ENCODE results near the gene LPIN1. TPM values are rescaled to one million over a fixed set of nuclear protein-coding genes. Genes with fewer than 3 reads are reported as not detected.
"Not testable (repeated sequence)": the region's sequence is repeated elsewhere in the genome, so short reads cannot be mapped to it uniquely, and the experiment has no call there.

The LPIN1 gene
- total RNA-seq, 1 donor from 2014 or later = 18.8 TPM

GRCh38 chr2:11726384-11726783, 20.0 kb upstream of the LPIN1 start:
- H3K27ac ChIP-seq (ENCODE audit: low read depth, low read length) = no peak overlapping the region

GRCh38 chr2:11729362-11730212, 16.8 kb upstream of the LPIN1 start:
- H3K9ac ChIP-seq (ENCODE audit: low read depth in 1 of 3, low read length in 3 of 3) = no peak overlapping the region
- H3K36me3 ChIP-seq (ENCODE audit: control insufficient read depth in 3 of 3, insufficient read depth in 3 of 3, low read length in 3 of 3) = no peaks in the 10 kb centered on the region
- H3K9me3 ChIP-seq (ENCODE audit: control insufficient read depth in 3 of 3, low read length in 3 of 3) = no peaks in the 10 kb centered on the region
- no peak overlapping the region for H3K4me3 ChIP-seq (ENCODE audit: low read length in 3 of 3)
- peaks cover 0 to 3% (median 0%) of the 10 kb centered on the region in 3 donors for H3K27me3 ChIP-seq (ENCODE audit: control insufficient read depth in 3 of 3, insufficient read depth in 3 of 3, low read length in 3 of 3)
- no peak overlapping the region for H3K27ac ChIP-seq (ENCODE audit: low read depth, low read length)
- peaks cover 0 to 2% (median 0%) of the 10 kb centered on the region in 3 donors for H3K4me1 ChIP-seq (ENCODE audit: control insufficient read depth in 3 of 3, insufficient read depth in 3 of 3, low read length in 3 of 3)

More at GRCh38 chr2:11726384-11726783, 20.0 kb upstream of the LPIN1 start:
- Histone ChIP-seq H3K9me3 (ENCODE audit: control insufficient read depth in 3 of 3, low read length in 3 of 3) (no peaks in the 10 kb centered on the region), H3K4me1 (ENCODE audit: control insufficient read depth in 3 of 3, insufficient read depth in 3 of 3, low read length in 3 of 3) (peaks cover 0 to 2% (median 0%) of the 10 kb centered on the region in 3 donors), H3K36me3 (ENCODE audit: control insufficient read depth in 3 of 3, insufficient read depth in 3 of 3, low read length in 3 of 3) (no peaks in the 10 kb centered on the region), H3K9ac (ENCODE audit: low read depth in 1 of 3, low read length in 3 of 3) (no peak overlapping the region), H3K4me3 (ENCODE audit: low read length in 3 of 3) (no peak overlapping the region), H3K27me3 (ENCODE audit: control insufficient read depth in 3 of 3, insufficient read depth in 3 of 3, low read length in 3 of 3) (peaks cover 0 to 3% (median 2%) of the 10 kb centered on the region in 3 donors)

GRCh38 chr2:11731214-11731984, 15.0 kb upstream of the LPIN1 start:
- not testable (repeated sequence) for H3K4me1 ChIP-seq (ENCODE audit: control insufficient read depth in 3 of 3, insufficient read depth in 3 of 3, low read length in 3 of 3); H3K27ac ChIP-seq (ENCODE audit: low read depth, low read length); H3K9ac ChIP-seq (ENCODE audit: low read depth in 1 of 3, low read length in 3 of 3); H3K9me3 ChIP-seq (ENCODE audit: control insufficient read depth in 3 of 3, low read length in 3 of 3); H3K4me3 ChIP-seq (ENCODE audit: low read length in 3 of 3); H3K27me3 ChIP-seq (ENCODE audit: control insufficient read depth in 3 of 3, insufficient read depth in 3 of 3, low read length in 3 of 3); H3K36me3 ChIP-seq (ENCODE audit: control insufficient read depth in 3 of 3, insufficient read depth in 3 of 3, low read length in 3 of 3)

- Histone ChIP-seq H3K27ac (ENCODE audit: low read depth, low read length) (no peak overlapping the region), H3K9me3 (ENCODE audit: control insufficient read depth in 3 of 3, low read length in 3 of 3) (no peaks in the 10 kb centered on the region), H3K4me1 (ENCODE audit: control insufficient read depth in 3 of 3, insufficient read depth in 3 of 3, low read length in 3 of 3) (no peaks in the 10 kb centered on the region), H3K27me3 (ENCODE audit: control insufficient read depth in 3 of 3, insufficient read depth in 3 of 3, low read length in 3 of 3) (peaks cover 0 to 3% (median 0%) of the 10 kb centered on the region in 3 donors), H3K36me3 (ENCODE audit: control insufficient read depth in 3 of 3, insufficient read depth in 3 of 3, low read length in 3 of 3) (no peaks in the 10 kb centered on the region), H3K9ac (ENCODE audit: low read depth in 1 of 3, low read length in 3 of 3) (no peak overlapping the region), H3K4me3 (ENCODE audit: low read length in 3 of 3) (no peak overlapping the region)
Measured at GRCh38 chr2:11732587-11732986, 13.8 kb upstream of the LPIN1 start.

- not testable (repeated sequence) for H3K9me3 ChIP-seq (ENCODE audit: control insufficient read depth in 3 of 3, low read length in 3 of 3); H3K9ac ChIP-seq (ENCODE audit: low read depth in 1 of 3, low read length in 3 of 3); H3K4me3 ChIP-seq (ENCODE audit: low read length in 3 of 3); H3K36me3 ChIP-seq (ENCODE audit: control insufficient read depth in 3 of 3, insufficient read depth in 3 of 3, low read length in 3 of 3); H3K27ac ChIP-seq (ENCODE audit: low read depth, low read length); H3K27me3 ChIP-seq (ENCODE audit: control insufficient read depth in 3 of 3, insufficient read depth in 3 of 3, low read length in 3 of 3)
- peaks cover 8 to 13% (median 11%) of the 10 kb centered on the region in 3 donors for H3K4me1 ChIP-seq (ENCODE audit: control insufficient read depth in 3 of 3, insufficient read depth in 3 of 3, low read length in 3 of 3)
Measured at GRCh38 chr2:11737852-11738251, 8.6 kb upstream of the LPIN1 start.

- Histone ChIP-seq H3K9me3 (ENCODE audit: control insufficient read depth in 3 of 3, low read length in 3 of 3) (no peaks in the 10 kb centered on the region), H3K4me1 (ENCODE audit: control insufficient read depth in 3 of 3, insufficient read depth in 3 of 3, low read length in 3 of 3) (peaks cover 16 to 18% (median 17%) of the 10 kb centered on the region in 3 donors), H3K36me3 (ENCODE audit: control insufficient read depth in 3 of 3, insufficient read depth in 3 of 3, low read length in 3 of 3) (no peaks in the 10 kb centered on the region), H3K27ac (ENCODE audit: low read depth, low read length) (peak overlapping the region; percentile 21), H3K4me3 (ENCODE audit: low read length in 3 of 3) (no peak overlapping the region), H3K9ac (ENCODE audit: low read depth in 1 of 3, low read length in 3 of 3) (peak overlapping the region in 2 of 3 donors; percentile 32 to 51), H3K27me3 (ENCODE audit: control insufficient read depth in 3 of 3, insufficient read depth in 3 of 3, low read length in 3 of 3) (no peaks in the 10 kb centered on the region)
Measured at GRCh38 chr2:11738589-11739436, 7.6 kb upstream of the LPIN1 start.

- no peak overlapping the region for H3K9ac ChIP-seq (ENCODE audit: low read depth in 1 of 3, low read length in 3 of 3)
- H3K36me3 ChIP-seq (ENCODE audit: control insufficient read depth in 3 of 3, insufficient read depth in 3 of 3, low read length in 3 of 3) = no peaks in the 10 kb centered on the region
- no peak overlapping the region for H3K27ac ChIP-seq (ENCODE audit: low read depth, low read length)
- no peak overlapping the region for H3K4me3 ChIP-seq (ENCODE audit: low read length in 3 of 3)
- no peaks in the 10 kb centered on the region for H3K27me3 ChIP-seq (ENCODE audit: control insufficient read depth in 3 of 3, insufficient read depth in 3 of 3, low read length in 3 of 3)
- peaks cover 29 to 34% (median 32%) of the 10 kb centered on the region in 3 donors for H3K4me1 ChIP-seq (ENCODE audit: control insufficient read depth in 3 of 3, insufficient read depth in 3 of 3, low read length in 3 of 3)
- no peaks in the 10 kb centered on the region for H3K9me3 ChIP-seq (ENCODE audit: control insufficient read depth in 3 of 3, low read length in 3 of 3)
Measured at GRCh38 chr2:11740723-11741122, 5.7 kb upstream of the LPIN1 start.

- Histone ChIP-seq H3K4me1 (ENCODE audit: control insufficient read depth in 3 of 3, insufficient read depth in 3 of 3, low read length in 3 of 3) (peaks cover 39 to 46% (median 41%) of the 10 kb centered on the region in 3 donors), H3K9ac (ENCODE audit: low read depth in 1 of 3, low read length in 3 of 3) (no peak overlapping the region), H3K27ac (ENCODE audit: low read depth, low read length) (no peak overlapping the region), H3K36me3 (ENCODE audit: control insufficient read depth in 3 of 3, insufficient read depth in 3 of 3, low read length in 3 of 3) (no peaks in the 10 kb centered on the region), H3K9me3 (ENCODE audit: control insufficient read depth in 3 of 3, low read length in 3 of 3) (no peaks in the 10 kb centered on the region), H3K27me3 (ENCODE audit: control insufficient read depth in 3 of 3, insufficient read depth in 3 of 3, low read length in 3 of 3) (no peaks in the 10 kb centered on the region), H3K4me3 (ENCODE audit: low read length in 3 of 3) (no peak overlapping the region)
Measured at GRCh38 chr2:11742317-11742701, 4.1 kb upstream of the LPIN1 start.

- H3K36me3 ChIP-seq (ENCODE audit: control insufficient read depth in 3 of 3, insufficient read depth in 3 of 3, low read length in 3 of 3) = no peaks in the 10 kb centered on the region
- H3K4me3 ChIP-seq (ENCODE audit: low read length in 3 of 3) = no peak overlapping the region
- H3K9me3 ChIP-seq (ENCODE audit: control insufficient read depth in 3 of 3, low read length in 3 of 3) = no peaks in the 10 kb centered on the region
- H3K27me3 ChIP-seq (ENCODE audit: control insufficient read depth in 3 of 3, insufficient read depth in 3 of 3, low read length in 3 of 3) = no peaks in the 10 kb centered on the region
- H3K4me1 ChIP-seq (ENCODE audit: control insufficient read depth in 3 of 3, insufficient read depth in 3 of 3, low read length in 3 of 3) = peaks cover 43 to 50% (median 44%) of the 10 kb centered on the region in 3 donors
- H3K27ac ChIP-seq (ENCODE audit: low read depth, low read length) = no peak overlapping the region
- peak overlapping the region in 2 of 3 donors; percentile 21 to 36 for H3K9ac ChIP-seq (ENCODE audit: low read depth in 1 of 3, low read length in 3 of 3)
Measured at GRCh38 chr2:11742702-11743357, 3.6 kb upstream of the LPIN1 start.
